Measurements from ENCODE around the gene SLC6A1.
A peak's percentile ranks its signal among the peaks of the same experiment; 100 is the strongest.

DNA sequence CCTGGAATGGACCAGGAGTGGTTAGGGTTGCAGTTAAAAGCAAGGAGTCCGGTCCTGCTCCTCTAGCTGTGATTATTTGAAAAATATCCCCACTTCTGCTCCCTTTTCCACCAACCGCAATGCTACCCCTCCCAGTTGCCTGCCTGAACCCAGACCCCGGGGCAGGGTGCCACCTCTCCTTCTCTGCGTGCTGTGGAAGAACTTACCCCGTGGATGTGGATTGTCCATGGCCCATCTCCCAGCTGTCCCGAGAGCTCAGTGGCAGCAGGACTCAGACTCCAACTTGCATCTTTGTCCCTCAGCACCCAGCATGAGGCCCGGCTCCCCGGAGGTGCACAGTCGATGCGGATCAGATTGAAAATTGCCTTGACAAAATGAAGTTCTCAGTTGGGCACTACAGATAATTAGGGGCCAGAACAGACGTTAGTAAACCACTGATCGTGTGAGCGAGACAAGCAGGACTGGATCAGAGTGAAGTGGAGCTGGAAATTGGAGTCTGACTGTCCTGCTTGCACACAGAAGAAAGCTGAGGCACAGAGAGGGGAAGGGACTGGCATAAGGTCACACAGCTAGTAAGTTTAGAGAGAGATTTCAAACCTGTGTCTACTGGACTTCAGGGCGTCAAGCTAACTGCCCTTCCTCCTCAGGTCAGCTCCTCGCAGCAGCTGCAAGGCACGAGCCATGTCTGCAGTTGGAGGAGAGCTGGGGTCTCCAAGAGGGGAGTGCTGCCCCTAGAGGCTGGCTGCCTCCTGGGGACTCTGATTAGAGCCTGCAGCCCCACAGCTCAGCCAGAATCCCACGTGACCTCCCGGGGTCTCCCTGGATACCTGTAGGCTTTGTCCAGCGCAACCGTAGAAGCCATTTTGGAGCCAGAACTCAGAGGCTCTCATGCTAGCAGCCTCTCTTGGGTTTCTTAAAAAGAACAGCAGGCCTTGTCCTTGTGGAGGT is 14.7 kb downstream of the SLC6A1 start:
- TF ChIP-seq CTCF (IDR thresholded peaks at IDR 0.05; ENCODE audit: control extremely low read depth in 1 of 3, insufficient read depth in 1 of 3, low read depth in 1 of 3, low read length in 3 of 3) (peak; percentile 48 to 70 (median 56)), EZH2 (IDR thresholded peaks at IDR 0.05; ENCODE audit: low read depth, low read length, severe bottlenecking) (no peak), RNF2 (IDR thresholded peaks at IDR 0.05; ENCODE audit: borderline replicate concordance, low read depth, low read length, missing control alignments, poor library complexity, severe bottlenecking) (no peak), SIN3A (conservative IDR thresholded peaks at IDR 0.05 in 1 of 2, IDR thresholded peaks at IDR 0.05 in 1 of 2; ENCODE audit: low read depth in 1 of 2, low read length in 2 of 2) (no peak), YY1 (IDR thresholded peaks at IDR 0.05; ENCODE audit: low read depth, low read length) (peak; percentile 82), POLR2AphosphoS5 (IDR thresholded peaks at IDR 0.05; ENCODE audit: low read depth, low read length) (no peak)

All from H1 (cell line).